RKO (cell line): ENCODE data around the gene VPS37B.

Experiments
- DNase-seq: peaks from one replicate; pipeline ENCODE4 v3.0.0-alpha.2; 2016; ENCODE audit warnings: low spot score

The VPS37B gene

GRCh38 chr12:122851820-122852219 lies 44.1 kb downstream of the VPS37B start:
- DNase-seq: peak; percentile 79

DNA sequence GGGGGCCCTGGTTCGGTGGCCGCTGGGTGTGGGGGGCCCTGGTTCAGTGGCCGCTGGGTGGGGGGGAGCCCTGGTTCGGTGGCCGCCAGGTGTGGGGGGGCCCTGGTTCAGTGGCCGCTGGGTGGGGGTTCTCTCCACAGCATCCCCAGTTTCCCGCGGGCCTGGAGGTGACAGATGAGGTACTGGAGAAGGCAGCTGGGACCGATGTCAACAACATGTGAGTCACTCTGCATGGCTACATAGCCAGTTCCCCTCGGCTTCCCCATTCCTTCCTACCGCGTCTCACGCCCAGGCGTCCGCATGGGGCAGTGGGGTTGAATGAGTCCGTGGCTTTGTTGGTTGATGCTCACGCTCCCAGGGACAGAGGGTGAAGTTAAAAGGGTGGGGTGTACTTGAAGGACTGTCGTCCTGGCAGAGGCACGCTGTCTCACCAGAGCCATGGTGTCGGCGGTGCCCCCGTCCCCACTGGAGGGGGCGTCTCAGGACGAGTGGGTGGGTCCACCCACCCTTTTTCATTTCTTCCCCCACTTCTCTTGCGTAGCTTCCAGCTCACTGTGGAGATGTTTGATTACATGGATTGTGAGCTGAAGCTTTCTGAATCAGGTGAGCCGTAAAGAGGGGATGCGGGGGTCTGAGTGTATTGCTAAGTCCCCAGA lies 45.1 kb downstream of the VPS37B start:
- DNase-seq: no peak

- DNase-seq: no peak
These were observed 45.9 kb downstream of the VPS37B start for GRCh38 chr12:122850048-122850445.

GRCh38 chr12:122849352-122850047 lies 46.4 kb downstream of the VPS37B start:
- no peak for DNase-seq

- no peak for DNase-seq
These were observed 47.2 kb downstream of the VPS37B start for GRCh38 chr12:122848471-122849351.

GRCh38 chr12:122847921-122848421 lies 48.0 kb downstream of the VPS37B start:
- DNase-seq: no peak

DNA sequence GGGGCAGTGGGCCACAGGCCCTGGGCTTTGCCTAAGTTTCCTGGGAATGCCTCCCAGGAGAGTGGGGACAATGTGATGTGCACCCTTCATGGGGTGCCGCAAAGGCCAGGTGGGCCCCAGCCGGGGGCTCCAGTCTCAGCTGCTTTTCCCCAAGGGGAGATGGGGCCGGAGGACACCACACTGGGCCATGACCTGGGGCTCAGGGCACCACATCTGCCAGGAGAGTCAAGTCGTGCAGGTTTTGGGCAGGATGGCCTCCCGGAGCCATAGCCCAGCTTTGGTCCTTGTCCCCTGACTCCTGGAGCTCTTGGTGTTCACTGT lies 48.4 kb downstream of the VPS37B start:
- DNase-seq: no peak

DNA sequence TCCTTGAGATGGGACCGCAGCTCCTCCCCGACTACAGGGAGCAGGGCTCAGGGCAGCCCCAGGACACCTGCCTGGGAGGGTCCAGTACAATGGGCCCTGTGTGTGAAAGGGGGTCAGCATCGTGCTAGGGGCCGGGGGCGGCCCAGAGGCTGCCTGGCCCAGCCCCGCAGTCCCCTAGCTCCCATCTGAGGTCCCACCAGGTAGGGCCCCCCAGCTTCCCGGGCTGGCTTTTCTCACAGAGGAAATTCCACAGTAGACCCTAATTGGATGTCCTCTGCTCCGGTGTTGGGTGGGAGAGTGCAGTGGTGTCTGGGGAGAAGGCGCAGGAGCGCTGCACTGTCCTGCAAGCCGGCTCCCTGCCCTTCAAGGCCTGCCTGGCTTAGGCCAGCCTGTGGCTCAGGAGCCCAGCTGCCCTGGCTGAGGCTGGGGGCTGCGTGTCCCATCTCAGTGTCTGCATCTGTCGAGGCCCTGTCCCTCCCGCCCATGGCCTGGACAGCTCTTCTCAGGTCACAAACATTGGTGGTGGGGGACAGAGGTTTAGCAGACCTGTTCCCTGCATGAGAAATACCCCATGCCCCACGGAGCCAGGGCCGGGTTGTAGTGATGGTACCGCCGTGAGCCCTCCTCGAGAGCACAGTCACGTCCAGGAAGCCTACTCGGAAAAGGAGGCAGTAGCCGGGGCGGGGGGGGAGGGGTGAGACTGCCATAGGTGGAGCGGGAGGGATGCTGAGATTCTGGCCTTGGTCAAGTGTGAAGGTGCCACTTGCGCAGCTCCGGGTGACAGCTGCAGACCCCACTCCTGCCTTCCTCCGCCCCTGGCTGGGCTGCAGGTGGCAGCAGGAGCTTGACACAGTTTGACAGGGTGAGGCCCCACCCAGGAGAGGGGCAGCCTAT lies 49.1 kb downstream of the VPS37B start:
- DNase-seq: no peak

GRCh38 chr12:122845865-122846621 lies 49.9 kb downstream of the VPS37B start:
- DNase-seq: no peak

DNA sequence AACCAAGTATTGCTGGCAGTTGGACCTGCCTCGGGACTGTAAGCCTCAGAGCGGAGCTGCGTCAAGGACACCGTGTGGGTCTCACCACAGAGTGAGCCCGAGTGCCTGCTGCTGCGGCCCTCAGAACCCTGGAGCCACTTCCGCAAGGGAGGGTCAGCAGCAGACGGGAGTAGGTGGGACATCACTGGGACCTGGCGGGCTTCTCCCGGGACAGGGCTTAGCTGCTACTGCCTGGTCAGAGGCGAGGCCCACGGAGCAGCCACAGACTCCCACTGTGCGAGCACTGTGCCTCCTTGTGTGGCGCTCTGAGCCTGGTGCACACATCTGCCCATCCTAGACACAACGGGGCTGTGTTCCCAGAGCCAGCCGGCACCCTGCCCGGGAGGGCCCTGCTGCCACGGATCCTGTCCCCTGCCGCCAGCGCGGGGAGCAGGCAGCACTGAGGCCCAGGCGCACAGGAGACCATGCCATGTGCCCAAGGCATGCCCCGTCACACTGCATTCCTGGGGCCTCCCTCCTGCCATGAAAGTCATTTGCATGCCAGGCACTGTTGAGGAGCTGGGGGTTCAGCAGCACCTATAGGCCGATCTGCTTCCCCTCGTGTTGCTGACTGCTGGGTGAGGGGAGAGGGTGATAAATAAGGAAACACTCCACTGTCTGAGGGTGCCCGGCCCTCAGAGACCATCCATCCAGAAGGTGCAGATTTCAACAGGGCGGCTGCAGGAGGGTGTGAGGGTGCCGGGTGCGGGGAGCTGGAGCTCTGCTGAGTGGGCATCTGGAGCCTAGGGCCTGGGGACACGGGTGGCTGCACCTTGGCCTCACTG lies 50.7 kb downstream of the VPS37B start:
- no peak for DNase-seq

DNA sequence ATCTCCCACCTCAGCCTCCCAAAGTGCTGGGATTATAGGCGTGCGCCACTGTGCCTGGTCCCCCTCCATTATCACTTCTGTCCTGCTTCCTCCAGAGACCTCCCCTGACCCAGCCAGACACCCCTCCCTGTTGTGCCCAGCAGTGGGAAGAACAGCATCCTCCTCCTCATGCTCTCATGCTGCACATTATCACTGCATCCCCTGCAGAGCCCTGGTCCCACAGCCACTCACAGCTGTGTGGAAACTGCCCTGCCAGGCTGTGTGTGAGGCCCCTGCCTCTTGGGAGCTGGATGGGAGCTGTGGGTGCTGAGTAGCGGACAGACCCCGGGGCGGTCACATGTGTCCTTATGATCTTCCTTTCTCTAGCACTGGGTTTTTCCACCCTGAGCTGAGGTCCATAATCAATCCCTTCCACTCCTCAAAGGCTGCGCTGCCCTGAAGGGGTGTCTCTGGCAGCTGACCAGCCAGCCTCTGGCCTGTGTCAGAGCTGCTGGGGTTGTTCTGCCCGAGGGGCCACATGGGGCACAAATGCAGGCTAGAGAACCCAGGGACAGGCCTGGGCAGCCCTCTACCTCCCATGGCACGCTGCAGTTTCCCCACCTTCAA lies 51.5 kb downstream of the VPS37B start:
- no peak for DNase-seq

DNA sequence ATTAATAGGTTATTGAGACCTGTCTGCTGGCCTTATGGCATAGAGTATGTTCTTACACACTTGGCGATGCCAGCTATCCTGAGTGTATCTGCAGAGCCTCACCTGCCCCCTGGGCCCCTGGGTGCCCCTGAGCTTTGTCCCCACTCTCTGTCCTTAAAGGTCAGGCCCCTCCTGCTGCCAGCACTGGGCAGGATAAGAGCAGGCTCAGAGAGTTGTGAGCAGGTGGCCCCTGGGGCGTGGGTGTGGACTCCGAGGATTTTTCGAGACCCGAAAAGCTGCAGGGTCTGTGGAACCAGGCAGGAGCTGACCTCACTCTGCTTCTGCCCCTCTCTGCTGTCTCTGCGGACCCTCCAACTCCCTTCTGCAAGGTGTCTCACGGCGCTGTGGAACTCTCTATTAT lies 52.5 kb downstream of the VPS37B start:
- DNase-seq: no peak

DNA sequence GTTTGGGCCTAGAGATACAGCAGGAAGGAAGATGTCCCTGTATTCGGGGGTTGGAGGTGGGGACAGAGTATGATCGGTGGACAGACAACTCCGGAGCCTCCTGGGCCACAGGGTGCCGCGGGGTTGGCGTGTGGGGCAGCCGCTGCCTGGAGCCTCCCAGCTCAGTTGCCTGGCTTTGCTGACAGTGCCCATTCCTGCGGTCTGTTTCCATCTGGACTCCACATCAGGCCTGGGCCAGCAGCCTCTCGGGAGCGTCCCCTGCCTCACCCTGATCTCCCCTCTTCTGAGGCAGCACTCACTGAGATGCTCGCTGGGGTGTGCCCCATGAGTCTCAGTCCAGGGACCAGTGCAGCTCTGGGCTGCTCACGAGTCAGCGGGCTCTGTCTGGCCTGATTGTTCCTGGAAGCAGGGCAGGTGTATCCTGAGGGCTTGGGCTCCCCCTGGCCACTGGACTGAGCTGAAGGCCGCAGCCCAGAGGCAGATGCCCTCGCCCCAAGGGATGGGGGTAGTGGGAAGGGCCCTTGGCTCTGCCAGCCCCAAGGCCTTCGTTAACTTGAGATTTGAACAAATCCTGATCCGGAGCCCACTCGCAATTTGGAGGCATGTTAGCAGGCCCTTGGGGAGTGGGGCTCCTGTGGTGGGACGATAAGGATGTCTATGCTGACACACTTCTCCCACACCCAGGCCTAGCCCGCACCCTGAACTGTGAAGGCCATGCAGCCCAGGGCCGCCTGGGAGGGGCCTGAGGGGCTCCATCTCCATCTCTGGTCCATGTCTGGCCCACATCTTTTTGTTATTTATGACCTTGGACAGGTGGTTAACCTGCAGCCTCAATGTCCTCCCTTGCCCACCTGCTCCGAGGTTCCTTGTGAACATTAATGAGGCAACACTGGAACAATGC lies 53.2 kb downstream of the VPS37B start:
- no peak for DNase-seq

GRCh38 chr12:122841544-122842321 lies 54.2 kb downstream of the VPS37B start:
- peak; percentile 32 for DNase-seq

DNA sequence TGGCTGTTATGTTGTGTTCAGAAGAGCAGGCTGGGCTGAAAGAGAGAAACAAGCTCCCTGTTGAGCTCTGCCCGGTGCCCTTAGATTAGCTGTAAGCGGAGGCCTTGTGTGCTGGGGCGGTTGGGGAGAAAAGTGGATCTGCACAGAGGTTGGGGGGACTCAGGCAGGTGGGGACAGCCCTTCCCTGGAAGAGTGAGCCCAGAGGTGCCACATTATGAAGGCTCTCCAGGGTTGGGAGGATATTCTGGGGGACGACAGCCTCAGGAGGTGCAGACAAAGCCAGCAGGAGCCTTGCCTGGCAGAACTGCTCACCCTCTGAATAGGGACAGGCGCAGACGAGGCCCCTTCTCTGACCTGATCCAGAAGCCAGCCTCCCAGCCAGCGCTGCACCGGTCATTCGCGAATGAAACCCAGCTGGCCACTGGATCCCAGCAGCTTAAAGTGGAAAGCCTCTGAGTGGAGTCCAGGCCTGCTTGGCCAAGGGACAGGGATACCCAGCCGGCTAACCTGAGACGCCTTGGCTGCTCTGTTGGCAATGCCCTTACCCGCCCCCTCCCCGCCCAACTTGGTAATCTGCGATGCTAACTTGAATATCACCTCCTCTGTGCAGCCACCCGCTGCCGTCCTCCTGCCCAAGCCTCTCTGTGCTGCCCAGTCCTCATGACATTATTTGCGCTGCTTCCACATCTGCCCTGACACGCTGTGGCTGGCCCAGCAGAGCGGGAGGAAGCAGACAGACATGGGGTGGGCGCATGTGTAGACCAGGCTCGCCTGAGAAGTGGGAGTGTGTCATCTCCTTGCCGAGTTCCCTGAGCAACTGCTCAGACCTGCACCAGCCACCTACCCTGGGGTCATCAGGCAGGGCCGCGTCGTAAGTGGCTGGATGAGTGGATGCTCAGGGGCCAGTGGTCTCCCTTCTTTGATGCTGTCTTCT lies 55.1 kb downstream of the VPS37B start:
- no peak for DNase-seq

GRCh38 chr12:122839907-122840554 lies 55.9 kb downstream of the VPS37B start:
- DNase-seq: no peak
